Endothelial cell of umbilical vein (primary cell): Measurements from ENCODE around the gene RAB3B.

Source experiments
- JUN ChIP-seq: IDR thresholded peaks from 2 replicates; pipeline ENCODE4 v1.6.1; 2011; ENCODE audit warnings: borderline replicate concordance, low read depth; ENCODE audit not compliant: insufficient read length, insufficient read depth
- POLR2A ChIP-seq: IDR thresholded peaks from 2 replicates; pipeline ENCODE4 v1.6.1; 2012; ENCODE audit warnings: low read depth, mild to moderate bottlenecking, control low read depth, low read length
- TF ChIP-seq, protein P1 (sequence below), 2 donors: IDR thresholded peaks; 1 replicate in 1 of 2; 2 replicates in 1 of 2; pipeline ENCODE4 v1.5.1; 2011; ENCODE audit warnings: low read length in 2 of 2, mild to moderate bottlenecking in 2 of 2, moderate library complexity in 2 of 2, control low read depth in 1 of 2, inconsistent platforms in 1 of 2, low read depth in 1 of 2; ENCODE audit not compliant: insufficient read depth in 1 of 2; ENCODE audit errors: extremely low read depth in 1 of 2

DNA sequence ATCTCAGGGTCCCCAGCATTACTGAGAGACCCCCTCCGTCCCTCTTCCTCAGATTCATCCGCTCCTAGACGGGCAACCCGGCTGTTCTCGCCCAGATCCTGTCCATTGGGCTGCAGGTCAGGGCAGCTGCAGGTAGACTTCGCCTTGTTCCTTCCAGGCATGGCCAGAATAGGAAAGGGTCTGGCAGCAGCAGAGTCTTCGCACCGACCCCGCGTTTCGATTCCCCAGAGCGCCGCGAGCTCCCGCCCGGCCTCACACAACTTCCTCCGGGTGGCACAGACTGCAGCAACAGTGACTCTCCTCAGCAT, 112.2 kb downstream of the RAB3B start:
- TF ChIP-seq, protein P1, sequence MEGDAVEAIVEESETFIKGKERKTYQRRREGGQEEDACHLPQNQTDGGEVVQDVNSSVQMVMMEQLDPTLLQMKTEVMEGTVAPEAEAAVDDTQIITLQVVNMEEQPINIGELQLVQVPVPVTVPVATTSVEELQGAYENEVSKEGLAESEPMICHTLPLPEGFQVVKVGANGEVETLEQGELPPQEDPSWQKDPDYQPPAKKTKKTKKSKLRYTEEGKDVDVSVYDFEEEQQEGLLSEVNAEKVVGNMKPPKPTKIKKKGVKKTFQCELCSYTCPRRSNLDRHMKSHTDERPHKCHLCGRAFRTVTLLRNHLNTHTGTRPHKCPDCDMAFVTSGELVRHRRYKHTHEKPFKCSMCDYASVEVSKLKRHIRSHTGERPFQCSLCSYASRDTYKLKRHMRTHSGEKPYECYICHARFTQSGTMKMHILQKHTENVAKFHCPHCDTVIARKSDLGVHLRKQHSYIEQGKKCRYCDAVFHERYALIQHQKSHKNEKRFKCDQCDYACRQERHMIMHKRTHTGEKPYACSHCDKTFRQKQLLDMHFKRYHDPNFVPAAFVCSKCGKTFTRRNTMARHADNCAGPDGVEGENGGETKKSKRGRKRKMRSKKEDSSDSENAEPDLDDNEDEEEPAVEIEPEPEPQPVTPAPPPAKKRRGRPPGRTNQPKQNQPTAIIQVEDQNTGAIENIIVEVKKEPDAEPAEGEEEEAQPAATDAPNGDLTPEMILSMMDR (IDR thresholded peaks at IDR 0.05; ENCODE audit: extremely low read depth in 1 of 2, insufficient read depth in 1 of 2, low read depth in 1 of 2, low read length in 2 of 2), result no peak
- TF ChIP-seq JUN, result no peak
- no peak for TF ChIP-seq POLR2A
